GM19239 (cell line): Measurements from ENCODE around the gene MBD3L2B.

ENCODE experiments used
- DNase-seq: peaks from one replicate; pipeline ENCODE4 v3.0.0; 2011; ENCODE audit warnings: low spot score; ENCODE audit not compliant: insufficient read length
- FAIRE-seq: peaks from 2 replicates; lab custom pipeline; 2011; peaks lifted over from hg19 to GRCh38; lab: Jason Lieb, UNC

Gene MBD3L2B

DNA sequence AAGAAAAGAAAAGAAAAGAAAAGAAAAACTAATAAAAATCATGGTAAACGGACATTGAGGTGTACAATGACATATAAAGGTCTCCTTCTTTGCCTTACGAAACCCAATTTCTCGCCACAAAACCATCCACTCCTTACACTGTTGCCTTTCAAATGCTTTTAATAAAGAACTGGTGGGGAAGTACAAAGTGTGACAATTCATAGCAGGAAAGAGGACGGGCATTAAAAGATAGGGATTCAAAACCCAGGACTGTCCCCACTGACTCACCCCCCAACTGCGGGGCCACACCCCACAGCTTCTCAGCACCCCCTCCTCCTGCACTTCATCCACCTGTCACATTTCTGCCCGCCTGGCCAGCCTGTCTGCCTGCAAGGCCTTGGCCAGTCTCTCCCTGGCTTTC, 2.4 kb downstream of the MBD3L2B start:
- no peak for FAIRE-seq

DNA sequence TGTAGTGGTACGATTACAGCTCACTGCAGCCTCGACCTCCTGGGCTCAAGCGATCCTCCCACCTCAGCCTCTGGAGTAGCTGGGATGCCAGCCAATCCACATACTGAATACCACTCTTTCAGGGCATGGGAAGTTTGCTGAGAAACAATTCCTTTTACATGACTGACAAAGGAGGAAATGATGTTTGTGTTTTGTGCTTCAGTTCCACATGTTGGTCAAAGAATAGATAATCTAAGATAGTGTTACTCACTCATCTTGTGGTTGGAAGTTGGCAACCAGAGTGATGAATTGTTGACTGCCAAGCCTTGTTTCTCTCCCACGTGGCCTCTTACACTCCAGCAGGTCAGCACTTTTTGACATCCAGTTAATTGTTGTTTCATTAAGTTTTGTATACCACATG, 7.6 kb downstream of the MBD3L2B start:
- FAIRE-seq (no peak), DNase-seq (no peak)

More for the DNA sequence above, 2.4 kb downstream of the MBD3L2B start:
- no peak for DNase-seq

DNA sequence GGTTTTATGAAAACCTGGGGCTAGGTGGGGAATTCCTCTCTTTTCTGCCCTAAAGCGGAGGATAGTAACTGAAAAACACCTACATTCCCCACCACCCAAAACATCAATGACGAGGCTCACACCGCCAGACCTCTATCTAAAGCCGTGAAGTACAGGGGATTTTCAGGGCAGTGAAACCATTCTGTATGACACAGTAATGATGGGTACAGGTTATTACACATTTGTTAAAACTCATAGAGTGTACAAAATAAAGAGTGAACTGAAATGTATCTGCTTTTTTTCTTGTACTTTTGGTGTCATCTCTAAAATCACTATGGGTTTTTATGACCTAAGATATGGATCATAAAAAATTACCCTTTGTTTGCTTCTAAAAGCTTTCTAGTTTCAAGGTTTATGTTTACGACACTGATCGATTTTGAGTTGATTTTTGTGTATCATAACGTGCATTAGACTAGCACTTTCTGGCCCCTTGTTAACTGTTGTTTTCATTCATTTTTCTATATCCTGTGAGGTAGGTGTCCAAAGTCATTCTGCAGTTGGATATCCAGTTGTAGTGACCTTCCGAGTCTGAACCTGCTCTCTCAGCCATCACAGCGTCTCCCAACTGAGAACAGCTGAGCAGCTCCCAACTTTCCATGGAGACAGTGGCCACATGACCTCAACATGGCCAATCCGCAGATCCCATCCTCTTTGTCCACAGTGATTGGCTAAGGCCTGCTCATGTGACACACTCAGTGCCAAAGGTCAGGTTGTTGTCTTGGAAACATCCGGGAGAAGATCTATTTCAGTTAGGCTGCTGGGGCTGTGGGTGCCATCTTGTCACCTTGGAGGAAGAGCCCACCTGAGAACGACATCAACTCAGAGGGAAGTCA, 10.3 kb downstream of the MBD3L2B start:
- DNase-seq (no peak), FAIRE-seq (no peak)

DNA sequence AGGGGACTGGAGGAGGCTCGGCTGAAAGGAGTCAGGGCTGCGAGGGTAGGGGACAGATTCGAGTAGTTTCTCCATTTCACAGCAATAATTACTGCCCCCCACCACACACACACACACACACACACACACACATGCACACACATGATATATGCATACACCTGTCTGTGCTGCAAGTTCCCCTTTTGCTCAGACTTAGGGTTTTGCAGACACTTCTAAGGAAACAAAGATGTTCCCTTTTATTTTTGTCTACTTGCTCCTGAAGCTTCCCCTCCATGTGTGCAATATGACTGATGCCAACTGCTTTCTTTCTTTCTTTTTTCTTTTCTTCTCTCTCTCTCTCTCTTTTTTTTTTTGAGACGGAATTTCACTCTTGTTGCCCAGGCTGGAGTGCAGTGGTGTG, 13.4 kb downstream of the MBD3L2B start:
- no peak for DNase-seq

DNA sequence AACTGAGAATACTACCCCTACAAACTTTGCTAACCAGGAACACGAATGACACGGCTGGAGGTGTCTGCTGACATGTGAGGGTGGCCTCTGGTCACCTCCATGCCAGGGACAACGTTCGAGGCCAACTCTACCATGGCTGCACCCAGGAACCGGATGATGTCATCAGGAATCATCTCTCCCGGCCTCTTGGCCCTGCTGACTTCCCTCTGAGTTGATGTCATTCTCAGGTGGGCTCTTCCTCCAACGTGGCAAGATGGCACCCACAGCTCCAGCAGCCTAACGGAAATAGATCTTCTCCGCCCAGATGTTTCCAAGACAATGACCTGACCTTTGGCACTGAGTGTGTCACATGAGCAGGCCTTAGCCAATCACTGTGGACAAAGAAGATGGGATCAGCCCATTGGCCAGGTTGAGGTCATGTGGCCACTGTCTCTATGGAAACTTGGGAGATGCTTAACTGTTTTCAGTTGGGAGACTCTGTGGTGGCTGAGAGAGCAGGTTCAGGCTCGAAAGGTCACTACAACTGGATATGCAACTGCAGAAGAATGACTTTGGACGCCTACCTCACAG, 15.0 kb downstream of the MBD3L2B start:
- DNase-seq, result no peak
- no peak for FAIRE-seq

More for the DNA sequence above, 13.4 kb downstream of the MBD3L2B start:
- FAIRE-seq, result no peak

DNA sequence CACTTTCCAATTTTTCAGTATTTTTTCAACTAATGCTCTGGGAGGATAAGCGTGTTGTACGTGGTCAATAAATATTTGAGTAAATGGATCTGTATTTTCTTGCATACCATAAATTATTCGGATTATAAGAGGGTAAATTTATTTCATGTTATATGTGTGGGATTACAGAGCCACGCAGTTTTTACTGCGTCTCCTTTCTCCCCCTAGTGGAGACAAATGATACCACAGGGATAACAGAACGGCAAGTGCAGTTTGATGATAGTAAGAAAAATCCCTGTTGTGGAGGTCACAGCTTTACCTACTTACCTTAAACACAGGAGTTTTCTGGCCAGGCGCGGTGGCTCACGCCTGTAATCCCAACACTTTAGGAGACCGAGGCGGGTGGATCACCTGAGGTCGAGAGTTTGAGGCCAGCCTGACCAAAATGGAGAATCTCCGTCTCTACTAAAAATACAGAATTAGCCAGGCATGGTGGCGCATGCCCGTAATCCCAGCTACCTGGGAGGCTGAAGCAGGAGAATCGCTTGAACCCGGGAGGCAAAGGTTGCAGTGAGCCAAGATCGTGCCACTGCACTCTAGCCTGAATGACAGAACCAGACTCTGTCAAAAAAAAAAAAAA, 16.8 kb downstream of the MBD3L2B start:
- DNase-seq, result no peak
- no peak for FAIRE-seq

DNA sequence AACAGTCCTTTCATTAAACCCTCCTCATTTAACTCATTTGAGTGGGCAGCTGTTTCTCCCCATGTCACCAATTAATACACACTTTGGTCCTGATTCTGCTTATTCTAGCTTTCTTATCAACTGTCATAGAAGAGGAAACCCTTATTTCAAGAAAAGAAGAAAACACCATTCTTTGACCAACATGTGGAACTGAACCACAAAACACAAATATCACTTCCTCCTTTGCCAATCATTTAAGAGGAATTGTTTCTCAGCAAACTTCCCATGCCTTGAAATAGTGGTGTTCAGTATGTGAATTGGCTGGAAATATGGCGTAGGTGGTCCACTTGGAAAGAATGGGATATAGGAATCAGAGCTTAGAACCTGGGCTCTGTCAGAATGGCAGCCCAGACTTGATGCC, 20.4 kb downstream of the MBD3L2B start:
- no peak for FAIRE-seq

DNA sequence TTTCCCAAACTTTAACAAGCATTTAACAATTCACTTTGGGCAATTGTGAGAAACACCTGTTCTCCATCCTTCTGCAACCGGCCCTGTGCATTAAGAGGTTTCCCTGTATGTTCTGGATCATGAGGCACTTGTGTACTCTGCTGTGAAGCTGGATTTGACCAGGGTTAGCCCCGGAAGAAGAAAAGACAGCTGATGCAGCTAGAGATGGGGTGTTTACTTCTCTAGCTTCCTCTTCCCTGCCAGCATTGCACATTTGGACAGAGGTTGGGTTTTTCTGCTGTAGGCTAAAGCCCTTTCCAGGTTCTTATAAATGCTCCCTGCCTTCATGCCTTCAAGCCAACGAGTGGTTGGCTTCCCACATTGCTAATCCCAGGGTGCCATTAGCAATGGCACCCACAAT, 20.9 kb downstream of the MBD3L2B start:
- no peak for FAIRE-seq

More for the DNA sequence above, 20.4 kb downstream of the MBD3L2B start:
- no peak for DNase-seq

DNA sequence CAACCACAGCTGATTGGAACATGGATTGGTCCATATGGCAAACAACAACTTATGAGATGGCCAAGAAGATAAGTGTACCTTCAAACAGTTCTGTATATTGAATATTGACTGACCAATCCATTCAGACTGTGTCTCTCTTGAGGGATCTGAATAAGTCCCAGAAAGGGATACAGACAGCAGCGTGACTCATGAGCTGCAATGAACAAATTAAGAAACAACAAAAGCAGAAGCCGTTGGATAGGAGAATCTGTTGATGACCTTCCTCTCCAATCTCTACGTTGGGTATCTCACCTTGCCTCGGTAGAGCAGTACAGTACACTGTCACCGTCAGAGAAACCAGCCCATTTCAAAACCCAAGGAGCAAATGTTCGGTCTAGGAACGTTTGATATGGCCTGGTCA, 21.3 kb downstream of the MBD3L2B start:
- no peak for DNase-seq
- FAIRE-seq, result no peak

More for the DNA sequence above, 20.9 kb downstream of the MBD3L2B start:
- no peak for DNase-seq

DNA sequence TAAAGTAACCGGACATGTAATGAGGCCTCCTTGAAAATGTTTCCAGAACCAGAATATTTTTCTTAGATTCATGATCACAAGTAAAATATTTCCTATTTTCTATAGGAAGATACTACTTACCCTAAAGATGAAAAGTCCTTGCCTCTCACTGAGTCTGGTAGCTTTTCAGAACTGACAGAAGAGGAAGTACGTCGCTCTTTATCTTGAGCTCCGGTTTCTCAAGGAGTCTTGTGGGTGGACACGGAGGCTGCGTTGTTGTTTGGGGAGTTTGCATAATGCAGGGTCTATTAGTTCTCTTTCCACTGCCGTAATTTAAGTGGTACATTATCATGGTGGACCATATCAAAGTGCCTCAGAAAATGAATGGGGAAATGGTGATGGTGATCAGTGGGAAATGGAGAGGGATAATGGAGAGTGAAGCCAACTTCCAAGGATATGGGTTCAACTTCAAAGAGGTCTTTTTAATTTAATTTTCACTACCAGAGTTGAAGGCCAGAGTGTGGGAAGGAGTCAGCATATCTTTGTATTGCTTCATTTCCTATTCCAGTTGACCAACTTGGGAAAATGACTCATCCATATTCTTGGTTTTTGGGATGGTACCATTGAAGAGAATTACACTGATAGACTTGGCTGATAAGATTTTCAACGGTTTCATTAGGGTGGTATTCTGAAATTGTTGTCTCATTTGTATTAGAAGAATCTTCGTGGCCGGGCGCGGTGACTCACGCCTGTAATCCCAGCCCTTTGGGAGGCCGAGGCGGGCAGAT, 23.4 kb downstream of the MBD3L2B start:
- DNase-seq (no peak), FAIRE-seq (no peak)

DNA sequence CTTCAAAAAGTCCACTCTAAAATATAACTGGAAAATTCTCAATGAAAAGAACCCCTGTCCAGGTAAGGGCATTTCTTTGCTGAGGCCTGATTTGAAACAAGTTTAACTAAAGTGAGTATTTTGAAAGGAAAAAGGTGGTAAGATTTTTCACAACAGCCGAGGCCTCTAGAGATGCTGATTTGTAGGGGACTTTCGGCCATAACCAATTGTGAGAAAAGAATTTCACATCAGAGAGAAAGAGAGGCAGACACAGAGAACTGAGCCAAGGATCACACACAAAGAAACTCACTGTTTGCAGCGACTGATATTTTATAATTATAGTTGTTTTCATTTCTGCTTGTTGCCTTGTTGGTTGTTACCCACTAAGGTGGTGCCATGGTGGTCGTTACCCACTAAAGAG, 24.4 kb downstream of the MBD3L2B start:
- no peak for FAIRE-seq
- no peak for DNase-seq

DNA sequence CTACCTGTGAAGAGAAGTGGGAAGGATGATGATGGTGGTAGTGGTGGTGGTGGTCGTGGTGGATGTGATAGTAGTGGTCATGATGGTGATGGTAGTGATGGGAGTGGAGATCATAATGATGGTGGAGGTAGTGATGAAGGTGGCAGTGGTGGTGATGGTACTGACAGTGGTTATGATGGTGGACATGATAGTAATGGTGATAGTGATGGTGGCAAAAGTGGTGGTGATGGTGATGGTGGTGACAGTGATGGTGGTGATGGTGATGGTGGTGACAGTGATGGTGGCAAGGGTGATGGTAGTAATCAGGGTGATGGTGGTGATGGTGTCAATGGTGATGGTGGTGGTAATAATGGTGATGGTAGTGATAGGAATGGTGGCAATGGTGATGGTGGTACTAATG, 26.2 kb downstream of the MBD3L2B start:
- DNase-seq (no peak), FAIRE-seq (no peak)

DNA sequence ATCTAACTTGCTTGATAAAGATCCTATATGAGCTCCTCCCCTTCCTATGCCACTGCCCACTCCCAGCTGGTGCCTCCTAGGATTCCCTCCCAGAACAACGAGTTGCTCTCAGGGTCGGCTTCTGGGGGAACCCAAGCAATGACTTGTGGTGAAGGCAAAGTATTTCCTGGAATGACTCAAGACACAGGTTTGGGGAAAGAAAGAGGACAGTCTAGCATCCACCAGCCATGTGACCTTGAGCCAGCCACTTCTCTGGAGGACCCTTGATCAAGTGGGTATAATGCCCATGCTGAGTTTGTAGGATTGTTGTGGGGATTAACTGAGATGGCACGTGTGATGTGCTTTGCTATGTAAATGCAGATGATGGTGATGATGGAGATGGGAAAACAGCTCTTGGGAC, 33.0 kb downstream of the MBD3L2B start:
- FAIRE-seq (no peak), DNase-seq (no peak)

DNA sequence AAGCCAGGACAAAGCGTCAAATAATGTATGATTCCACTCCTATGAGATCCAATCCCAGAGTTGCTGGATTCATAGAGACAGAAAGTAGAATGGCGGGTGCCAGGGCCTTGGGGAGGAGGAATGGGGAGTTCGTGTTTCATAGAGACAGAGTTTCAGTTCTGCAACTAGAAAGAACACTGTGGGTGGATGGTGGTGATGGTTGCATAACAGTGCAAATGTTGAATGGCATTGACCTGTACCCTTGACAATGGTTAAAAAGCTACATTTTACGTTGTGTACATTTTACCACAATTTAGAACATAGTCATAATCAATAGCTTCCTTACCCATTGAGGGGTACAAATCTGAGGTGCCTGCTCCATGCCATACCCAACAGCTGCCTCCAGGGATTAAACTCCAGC, 33.4 kb downstream of the MBD3L2B start:
- FAIRE-seq, result no peak
- DNase-seq, result no peak

DNA sequence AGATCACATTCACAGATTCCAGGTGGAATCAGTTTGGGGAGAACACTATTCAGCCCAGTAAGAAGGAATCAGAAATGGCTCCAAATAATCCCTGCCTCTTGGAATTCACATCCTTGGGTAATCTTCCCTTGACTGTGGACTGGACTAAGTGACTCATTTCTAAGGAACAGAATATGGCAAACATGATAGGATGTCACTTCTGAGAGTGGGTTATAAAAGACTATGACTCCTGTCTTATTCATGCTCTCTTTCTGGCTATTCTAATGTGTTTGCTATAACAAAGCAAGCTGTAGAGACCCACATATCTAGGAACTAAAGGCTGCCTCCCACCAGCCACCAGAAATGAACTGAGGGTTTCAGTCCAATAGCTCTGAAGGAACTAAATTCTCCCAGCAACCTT, 37.8 kb downstream of the MBD3L2B start:
- DNase-seq (no peak), FAIRE-seq (no peak)

DNA sequence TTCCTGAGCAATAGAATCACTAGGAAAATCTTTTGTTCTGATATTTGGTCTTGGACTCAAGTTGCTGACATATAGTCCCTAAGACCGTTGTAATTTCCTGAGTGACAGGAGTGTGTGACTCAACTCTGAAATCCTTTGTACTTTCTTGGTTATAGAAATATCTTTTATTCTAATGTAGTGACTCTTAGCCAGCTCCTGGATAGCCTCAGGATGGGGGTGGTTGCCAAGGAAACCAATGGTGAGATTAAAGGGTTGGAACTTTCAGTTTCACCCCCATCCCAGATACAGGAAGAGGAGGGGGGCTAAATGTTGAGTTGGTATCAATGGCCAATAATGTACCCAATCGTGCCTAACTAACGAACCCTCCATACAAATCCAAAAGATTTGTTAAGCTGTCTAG, 41.8 kb downstream of the MBD3L2B start:
- DNase-seq, result no peak
- FAIRE-seq, result no peak

DNA sequence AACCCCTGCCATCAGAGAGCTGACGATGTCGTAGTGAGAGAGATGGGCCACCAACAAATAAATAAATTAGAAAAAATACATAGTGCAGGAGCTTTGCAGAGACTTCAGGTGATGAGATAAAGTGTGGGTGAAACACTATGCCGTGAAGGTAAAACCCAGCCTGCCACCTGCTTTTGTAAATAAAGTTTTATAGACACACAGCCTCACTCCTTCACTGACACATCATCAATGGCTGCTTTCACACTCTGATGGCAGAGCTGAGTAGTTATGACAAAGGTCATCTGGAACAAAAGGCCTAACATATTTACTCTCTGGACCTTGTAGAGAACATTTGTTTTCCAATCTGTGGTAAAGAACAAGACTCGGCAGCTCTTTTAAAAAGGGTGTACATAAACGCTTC, 45.0 kb downstream of the MBD3L2B start:
- FAIRE-seq (no peak), DNase-seq (no peak)

DNA sequence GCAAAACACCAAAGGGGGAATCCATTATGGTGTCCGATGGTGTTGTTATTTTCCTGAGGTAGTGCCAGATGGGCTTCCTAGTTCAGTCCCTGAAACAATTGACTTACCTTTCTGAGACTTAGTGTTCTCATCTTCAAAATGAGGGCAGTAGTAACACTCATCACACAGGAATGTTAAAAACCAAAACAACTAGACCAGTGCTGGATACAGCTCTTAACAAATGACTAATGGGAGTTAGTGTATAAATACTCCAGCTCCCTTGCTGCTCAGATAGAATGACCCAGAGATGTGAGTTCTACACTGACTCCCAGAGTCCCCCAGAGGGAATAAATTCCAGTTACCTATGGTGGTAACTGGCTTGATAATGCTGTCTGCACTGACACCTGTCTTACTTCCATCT, 49.9 kb downstream of the MBD3L2B start:
- DNase-seq, result no peak
- no peak for FAIRE-seq

DNA sequence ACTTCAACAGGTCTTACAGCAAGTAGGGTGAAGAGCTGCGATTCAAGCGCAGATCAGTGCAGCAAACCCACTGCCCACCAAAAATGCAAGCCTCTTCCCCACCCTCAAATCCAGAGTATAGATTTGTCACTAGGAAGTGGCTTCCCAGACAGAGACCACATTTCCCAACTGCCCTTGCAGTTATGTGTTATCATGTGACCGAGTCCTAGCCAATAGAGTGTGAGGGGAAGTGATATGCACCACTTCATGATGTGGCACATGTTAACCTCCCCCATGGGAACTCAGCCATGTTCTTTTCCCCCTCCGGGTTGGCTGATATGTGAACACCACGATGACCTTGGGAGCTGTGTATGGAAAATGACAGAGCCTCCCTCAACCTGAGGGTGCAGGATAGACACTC, 50.8 kb downstream of the MBD3L2B start:
- DNase-seq (no peak), FAIRE-seq (no peak)

DNA sequence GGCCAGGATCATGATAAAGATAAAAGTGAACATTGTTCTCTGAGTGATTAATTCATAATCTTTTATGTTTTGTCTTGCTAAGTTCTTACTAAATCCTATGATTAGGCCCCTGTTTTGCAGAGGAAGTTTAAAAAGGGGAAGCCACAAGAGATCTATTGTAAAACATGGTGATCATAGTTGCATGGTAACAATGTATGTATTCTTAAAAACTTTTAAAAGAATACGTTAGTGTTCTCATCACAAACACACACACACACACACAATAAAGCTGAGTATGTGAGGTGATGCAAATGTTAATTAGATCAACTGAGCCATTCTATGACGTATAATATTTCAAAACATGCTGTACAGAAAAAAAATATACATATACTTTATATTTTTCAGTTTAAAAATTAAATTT, 51.2 kb downstream of the MBD3L2B start:
- FAIRE-seq (no peak), DNase-seq (no peak)

DNA sequence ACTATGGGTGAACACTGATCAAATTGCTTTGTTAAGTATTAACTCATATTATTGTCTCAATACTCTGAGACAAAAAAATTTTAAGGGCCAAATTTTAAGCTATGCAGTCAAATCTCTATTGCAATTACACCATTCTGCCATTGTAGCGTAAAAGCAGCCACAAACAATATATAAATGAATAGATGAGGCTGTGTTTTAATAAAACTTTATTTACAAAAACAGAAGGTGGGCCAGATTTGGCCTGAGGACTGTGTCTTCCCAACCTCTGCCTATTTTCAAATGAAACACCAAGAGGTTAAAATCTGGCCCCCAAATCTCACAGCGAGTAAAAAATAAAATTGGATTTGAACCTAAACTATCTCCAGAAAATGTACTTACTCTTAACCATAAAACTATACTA, 51.7 kb downstream of the MBD3L2B start:
- FAIRE-seq (no peak), DNase-seq (no peak)
